NCI-H82 treated with DMSO at 0.1 percent for 48 hours (cell line): Measurements from ENCODE around the gene CCBE1.
"Not testable (repeated sequence)": the region's sequence is repeated elsewhere in the genome, so short reads cannot be mapped to it uniquely, and the experiment has no call there.

Source experiments
- DNase-seq: peaks from one replicate; lab custom pipeline; 2025; ENCODE audit not compliant: unreplicated experiment; lab: John Stamatoyannopoulos, UW

CCBE1 gene

DNA sequence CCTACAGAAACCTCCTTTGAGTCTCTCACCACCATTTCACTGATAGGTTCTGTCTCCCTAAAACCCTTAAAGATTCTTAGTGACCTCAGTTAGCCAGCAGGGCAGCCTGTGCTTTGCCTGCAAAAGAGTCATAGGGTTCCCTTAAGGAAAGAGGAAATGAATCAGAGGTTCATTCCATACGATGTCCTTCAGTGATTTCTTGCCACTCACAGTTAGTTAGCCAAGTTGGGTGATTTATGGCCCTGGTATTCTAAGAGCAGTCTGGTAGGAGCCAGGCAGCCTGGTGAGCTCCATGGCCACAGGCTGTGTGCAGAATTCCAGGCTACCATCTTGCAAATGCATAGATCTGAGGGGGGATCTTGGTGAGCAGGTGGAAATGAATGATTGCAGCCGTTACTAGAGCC lies 18.7 kb upstream of the CCBE1 start:
- DNase-seq: no peak

DNA sequence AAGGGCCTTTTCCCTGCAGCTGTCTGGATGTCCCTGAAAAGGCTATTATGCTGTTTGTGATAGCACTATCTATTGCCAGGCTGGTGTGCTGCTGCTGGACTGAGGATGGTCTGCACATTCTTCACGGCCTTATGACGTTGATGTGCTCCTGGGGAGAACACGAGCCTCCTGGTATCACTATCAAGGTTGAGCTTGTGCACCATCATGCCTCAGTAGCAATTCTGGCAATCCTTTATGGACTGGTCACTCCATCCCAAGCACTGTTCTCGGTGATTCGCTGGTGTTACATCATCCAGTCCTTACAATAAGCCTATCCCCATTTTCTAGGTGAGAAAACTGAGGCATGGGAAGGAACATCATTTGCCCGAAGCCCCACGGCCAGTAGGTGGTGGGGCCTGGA lies 18.2 kb upstream of the CCBE1 start:
- no peak for DNase-seq

DNA sequence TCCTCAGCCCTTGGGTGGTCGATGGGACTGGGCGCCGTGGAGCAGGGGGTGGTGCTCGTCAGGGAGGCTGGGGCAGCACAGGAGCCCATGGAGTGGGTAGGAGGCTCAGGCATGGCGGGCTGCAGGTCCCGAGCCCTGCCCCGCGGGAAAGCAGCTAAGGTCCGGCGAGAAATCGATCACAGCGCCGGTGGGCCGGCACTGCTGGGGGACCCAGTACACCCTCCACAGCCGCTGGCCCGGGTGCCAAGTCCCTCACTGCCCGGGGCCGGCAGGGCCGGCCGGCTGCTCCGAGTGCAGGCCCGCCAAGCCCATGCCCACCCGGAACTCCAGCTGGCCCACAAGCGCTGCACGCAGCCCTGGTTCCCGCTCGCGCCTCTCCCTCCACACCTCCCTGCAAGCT lies 16.9 kb upstream of the CCBE1 start:
- DNase-seq: not testable (repeated sequence)

DNA sequence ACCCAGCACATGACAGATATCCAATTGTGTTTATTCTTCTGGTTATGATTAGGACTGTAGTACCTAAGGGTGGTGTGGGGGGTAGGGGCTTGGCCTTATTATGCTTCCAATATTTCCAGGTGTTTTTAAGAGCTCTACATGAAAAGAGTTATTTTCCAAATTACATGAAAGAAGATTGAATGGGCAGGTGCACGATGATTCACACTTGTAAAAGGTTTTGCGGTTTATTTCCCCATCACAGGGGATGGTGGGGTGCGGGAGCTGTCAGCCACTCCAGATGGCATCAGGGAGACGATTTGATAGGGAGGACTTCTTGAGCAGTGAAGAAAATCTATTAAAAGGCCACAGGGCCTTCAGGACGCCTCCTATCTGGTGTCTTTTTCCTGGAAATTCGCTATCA lies 15.1 kb upstream of the CCBE1 start:
- no peak for DNase-seq

DNA sequence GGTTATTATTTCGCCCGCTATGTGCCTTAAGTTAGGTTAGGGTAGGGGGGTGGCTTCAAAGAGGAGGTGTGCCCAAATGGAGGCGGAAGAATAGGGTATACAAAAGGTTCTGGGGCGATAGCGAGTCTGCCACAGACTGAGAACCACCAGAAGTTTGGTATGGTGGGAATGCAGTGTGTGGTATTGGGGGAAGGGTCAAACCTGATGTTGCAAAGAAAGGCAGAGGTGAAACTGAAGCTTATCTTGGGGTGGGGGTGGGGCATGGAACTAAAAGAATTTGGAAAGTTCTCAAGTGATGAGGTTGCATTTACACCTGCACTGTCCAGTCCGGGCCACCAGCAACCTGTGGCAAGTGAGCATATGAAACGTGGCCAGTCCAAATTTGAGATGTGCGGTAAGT lies 11.8 kb upstream of the CCBE1 start:
- no peak for DNase-seq

DNA sequence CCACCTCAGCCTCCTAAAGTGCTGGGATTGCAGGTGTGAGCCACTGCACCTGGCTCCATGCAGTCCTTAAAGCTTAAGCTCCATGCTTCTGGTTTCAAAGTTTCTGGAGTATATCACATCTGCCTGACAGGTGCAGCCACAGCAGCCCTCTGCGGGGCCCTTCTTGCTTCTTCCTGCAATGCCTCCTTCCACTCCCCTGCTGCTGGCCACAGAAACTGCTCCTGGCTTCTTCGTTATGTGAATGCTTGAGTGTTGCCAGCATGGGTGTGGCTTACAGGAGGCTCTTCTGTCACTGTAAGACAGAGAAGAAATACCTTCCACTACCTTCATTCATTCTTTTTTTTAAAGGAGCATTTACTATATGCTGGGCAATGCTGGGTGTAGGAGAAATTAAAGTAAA lies 10.1 kb upstream of the CCBE1 start:
- DNase-seq: no peak

DNA sequence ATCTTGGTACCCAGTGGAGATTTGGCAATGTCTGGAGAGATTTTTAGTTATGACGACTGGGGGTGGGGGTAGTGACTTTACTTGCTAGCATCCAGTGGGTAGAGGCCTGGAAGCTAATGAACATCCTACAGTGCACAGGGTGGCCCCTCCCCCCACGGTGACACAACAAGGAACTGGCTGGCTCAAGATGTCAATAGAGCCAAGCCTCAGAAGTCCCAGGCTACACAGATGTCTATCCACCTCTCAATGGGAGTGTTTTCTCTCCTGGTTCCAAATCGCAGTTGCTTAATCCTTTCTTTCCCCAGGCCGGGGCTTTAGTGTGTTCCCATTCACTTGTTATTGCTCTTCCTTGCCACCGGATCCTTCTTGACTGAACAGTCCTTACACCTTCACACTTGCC lies 9.3 kb upstream of the CCBE1 start:
- no peak for DNase-seq

DNA sequence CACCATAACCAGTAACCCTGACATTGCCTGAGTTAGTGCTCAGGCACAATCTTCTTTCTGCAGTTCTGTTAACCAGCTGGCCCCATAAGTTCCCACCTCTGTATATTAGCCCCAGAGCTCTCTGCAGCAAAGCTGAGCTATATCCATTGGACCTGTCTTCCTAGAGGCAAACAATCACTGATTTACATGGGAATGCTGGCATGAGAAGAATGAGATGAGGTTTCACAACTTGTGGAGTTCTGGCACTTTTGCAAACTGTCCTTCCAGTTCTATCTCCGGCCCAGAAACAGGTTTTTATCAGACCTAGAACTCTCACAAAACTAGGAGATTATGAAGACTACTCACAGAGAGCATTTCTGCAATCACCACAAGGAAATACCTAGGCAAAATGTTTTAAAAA lies 7.9 kb upstream of the CCBE1 start:
- DNase-seq: no peak

DNA sequence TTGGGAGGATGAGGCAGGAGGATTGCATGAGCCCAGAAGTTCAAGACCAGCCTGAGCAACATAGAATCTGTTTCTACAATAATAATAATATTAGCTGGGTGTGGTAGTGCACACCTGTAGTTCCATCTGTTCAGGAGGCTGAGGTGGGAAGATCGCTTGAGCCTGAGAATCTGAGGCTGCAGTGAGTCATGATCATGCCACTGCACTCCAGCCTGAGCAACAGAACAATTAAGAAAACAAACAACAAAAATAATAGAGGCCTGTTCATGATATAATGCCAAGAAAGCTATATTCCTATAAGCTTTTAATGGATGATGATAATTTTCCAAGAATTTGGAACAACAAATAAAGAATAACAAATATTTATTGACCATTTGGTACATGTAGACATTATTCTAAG lies 6.9 kb upstream of the CCBE1 start:
- no peak for DNase-seq

DNA sequence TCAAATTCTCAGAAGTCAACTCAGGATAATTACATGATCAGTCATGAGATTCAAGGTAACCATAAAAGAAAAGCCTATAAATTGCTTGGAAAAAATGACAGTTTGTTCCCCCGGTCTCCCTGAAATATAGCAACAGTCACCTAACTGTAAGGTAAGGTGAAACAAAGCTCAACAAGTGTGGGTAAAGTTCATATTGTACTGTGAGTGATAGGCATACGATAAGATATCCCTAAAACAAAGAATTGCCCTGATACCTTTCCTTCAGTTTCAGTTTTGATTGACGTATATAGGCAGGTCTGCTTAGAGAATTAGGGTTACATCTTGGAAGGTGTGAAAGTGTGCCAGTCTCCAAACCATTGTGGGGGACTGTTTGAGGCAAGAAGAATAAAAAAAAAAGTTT lies 4.0 kb upstream of the CCBE1 start:
- DNase-seq: no peak

DNA sequence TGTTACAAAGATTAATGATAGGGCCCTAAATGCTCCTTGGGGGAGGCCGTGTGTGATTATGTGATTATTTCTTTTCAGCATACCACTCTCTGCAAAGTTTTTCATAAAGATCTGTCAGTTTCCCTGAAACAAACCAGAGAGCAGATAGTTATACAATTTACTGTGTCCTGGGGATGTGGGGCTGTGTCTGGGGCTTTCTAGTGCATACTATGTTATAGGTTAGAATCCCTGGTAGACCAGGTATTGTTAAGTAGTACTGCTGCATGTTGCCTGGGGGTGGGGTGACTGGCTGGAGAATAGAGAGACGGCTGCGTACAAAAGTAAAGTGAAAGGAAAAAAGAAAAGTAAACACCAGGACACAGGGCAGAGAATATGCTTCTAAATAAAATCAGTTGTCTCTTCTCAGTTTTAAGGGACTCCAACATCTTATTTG lies 3.3 kb upstream of the CCBE1 start:
- no peak for DNase-seq

DNA sequence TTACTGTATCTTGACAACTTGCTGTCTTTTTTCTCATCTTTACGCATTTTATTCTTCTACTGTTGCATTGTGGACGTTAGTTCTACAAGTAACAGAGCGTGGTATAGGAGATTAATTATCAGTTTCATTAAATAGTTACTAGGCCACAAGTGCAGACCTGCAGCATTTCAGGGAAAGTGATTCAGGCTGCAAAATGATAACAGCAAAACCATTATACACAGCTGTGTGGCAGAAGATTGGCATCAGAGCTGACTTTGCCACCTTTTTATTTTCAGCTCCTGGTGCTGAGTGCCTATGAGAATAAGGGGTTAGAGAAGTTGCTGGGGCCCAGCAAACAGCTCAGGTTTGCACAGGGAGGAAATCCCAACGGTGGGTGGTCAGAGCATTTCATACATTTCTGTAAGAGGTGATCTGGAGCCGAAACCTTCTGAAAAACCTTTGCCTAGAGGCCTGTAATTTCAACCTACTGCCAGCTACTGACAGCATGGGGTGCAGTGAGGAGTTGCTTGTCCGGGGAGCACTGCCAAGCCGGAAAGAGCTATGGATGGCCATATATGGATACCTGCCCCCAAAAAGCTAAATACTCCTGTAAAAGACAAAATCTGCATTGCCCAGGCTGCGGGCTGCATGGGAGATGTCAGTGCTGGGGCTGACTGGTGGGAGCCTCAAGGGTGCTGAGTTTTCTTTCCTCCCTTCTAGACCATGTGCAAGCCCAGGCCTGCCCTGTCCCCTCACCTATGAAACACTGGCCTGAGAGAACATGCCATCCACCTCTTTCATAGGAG lies 2.7 kb upstream of the CCBE1 start:
- DNase-seq: no peak

DNA sequence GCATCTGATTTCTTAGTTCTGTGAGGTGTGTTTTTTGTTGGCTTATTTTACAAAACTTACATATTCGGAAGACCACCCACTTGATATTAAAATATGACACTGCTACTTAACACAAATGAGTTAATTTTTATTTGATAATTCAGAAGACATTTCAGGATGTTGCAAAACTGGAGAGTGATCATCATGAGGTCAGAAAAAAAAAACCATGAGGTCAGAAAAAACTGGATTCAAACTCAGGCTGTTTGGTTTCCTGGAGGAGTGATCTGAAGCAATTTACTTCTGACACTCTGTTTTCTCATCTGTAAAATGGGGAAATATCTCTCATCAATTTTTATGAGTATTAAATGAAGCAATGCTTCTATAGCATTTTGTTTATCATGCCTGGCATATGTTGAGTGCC lies 1.8 kb upstream of the CCBE1 start:
- DNase-seq: no peak

DNA sequence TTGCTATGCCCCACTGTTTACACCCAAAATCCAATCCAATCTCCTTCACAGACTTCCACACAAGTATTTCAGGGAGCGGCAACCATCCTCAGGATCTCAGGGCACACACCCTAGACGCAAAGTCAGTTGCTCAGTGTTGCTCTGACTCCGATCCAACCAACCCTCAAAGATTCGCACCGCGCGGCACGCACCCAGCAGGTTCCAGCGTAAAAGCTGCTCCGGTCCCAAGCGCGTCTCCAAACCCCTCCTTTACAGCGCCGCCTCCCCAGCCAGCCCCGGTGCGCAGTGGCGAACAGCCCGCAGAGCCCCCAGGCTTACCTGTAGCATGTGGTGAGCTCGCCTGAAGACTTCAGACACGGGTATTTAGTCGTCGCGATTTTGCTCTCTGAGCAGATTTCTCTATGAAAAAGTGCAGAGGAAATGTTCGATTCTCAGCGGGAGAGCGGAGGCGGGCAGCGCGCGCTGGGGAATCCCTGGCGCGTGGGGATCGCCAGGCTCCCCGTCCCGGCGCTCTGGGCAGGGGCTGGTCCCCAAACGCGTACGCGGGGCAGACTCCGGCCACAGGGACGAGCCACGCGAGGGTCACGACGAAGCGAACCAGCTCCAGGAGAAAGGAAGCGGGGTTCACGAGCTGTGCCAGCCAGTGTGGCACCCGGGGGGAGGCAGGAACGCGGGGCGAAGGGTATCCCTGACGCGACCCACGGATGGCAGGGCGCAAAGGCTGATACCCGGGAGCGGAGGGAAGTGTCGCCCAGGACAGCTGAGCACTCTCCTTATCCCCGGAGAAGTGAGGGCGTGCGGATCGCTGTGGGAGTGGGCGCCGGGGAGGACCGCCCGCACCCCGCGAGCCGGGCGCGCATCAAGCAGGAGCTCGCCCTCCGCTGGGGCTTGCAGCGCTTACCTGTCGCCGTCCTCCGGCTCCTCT lies 650 bp downstream of the CCBE1 start:
- DNase-seq: no peak

DNA sequence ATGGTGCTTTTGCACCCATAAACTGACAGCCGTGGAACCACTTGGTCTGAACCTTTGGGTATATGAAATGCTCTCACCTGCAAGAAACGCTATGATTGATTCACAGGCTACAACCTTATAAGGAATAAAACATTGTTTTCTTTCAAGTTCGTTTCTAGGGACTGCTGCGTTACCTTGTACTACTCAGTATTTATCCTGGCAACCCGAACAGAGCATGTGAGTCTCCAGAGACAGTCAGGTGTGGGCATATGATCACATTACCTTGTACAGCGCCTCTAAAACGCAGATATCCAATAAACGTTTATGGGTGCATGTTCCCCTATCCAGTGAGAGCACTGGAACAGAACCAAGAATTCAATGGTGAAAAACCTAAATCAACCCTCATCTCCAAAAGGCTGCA lies 1.7 kb downstream of the CCBE1 start:
- DNase-seq: no peak

DNA sequence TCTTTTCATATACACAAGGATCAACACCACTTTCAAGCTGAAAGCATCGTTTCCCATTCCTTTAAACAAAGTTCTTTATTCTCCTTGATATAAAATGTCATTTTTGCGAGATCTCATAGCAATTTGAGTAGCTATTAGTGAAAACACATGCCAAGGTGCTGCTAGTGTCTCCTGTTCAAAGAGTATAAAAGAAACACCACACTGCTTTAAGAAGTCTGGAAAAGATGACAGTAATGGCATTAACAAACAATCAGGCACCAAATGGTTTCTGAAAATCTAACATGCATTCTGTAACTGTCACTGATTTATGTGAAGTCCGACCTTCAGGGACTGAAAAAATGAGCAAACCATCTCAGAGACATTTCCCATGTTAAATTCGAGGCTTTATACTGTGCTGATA lies 2.4 kb downstream of the CCBE1 start:
- no peak for DNase-seq

DNA sequence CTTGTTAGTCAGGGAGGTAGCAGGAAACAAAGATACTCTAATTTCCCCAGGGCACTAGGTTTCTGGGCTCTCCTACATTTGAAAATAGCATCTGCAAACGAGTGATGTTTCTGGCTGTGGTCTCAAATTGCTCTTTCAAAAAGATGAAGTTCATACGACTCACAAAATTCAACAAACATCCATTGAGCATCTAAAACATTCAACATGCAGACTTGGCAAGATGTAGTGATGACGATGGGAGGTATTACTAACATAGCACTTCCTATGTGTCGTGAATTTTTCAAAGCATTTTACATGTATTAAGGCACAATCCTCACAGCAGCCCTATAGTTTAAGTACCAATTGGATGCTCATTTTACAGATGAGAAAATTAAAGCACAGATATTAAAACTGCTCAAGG lies 5.2 kb downstream of the CCBE1 start:
- no peak for DNase-seq

DNA sequence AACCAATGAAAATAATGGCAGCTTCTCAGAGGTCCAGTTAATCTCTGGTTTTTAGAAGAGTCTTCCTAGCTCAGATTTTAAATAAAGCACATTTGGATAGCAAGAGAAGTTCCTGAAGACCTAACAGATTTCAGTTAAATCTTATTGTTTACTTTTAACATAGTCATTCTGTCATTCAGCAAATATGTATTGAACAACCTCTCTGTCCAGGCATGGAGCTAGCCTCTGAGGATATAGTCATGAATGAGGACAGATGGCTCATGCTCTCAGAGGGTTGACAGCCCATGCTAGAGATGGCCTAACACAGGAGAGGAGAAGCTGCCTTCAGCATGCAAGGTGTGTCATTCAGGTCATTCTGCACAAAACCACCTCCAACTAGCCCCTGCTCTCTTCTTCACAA lies 6.2 kb downstream of the CCBE1 start:
- no peak for DNase-seq

DNA sequence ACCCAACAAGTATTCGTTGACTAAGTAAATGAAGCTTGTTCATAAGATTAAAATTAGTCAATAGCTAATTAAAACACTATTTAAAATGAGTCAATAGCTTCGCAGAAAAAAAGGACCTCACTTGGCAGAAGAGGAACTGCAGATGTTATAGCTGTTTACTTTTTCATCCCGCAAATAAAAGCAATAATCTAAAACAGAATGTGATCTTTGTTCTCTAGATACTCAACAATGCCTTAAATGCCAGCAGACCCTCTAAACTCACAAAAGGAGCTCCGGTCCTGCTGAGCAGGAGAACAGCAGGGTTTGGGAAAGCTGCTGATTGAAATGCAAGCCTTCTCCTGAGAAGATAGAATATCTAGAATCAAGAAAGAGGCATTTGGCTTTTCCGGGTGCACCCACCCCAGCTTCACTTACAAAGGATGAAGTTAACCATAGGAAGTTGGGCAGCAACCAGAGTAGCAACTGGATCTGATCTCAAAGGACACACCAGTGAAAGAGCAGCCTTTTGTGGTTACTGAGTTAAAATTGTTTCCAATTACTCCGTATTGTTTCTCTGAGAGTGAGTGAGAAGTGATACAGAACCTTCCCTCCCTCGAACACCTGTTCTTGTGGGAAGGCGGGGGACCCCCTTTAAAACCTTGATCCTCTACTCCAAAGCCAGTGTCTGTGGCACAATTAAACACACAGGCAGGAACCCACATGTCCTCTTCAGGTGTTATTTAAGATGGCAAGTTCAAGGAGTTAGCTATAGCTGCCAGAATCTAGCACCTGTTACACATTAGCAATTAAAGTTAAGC lies 6.8 kb downstream of the CCBE1 start:
- no peak for DNase-seq

DNA sequence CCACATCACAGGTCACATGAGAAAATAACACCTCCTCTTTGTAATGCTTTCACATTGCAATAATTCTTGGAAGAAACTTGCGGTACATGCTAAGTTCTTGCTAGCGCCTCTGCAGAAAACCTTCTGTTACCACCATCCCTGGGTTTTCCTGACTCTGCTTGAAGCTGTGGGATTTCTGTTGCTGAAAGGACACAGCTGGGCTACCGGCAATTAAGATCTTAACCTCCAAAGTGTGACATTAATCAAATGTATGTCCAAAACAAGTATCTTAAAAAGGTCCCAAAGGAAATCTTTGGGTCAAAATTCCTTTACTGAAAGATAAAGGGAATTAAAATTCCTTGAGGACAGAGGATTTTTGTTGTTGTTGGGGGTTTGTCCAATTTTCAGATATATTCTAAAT lies 7.5 kb downstream of the CCBE1 start:
- DNase-seq: no peak

DNA sequence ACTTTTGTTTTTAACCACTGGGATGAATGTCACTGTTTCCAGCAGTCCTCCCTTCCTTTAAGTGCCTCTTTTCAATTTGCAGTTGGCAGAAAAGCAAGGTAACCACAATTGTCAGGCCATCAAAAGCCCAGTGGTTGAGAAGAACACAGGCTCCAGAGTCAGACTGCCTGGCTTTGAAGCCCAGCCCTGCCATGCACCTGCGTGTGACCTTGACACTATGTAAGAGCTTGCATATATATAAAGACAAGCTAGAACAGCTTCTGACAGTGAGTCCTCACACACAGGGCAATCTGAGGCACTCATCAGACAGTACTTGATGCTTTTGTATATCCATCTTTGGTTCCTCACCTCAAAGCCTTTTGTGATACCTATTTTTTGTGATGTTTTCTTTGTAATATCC lies 11.0 kb downstream of the CCBE1 start:
- DNase-seq: no peak

DNA sequence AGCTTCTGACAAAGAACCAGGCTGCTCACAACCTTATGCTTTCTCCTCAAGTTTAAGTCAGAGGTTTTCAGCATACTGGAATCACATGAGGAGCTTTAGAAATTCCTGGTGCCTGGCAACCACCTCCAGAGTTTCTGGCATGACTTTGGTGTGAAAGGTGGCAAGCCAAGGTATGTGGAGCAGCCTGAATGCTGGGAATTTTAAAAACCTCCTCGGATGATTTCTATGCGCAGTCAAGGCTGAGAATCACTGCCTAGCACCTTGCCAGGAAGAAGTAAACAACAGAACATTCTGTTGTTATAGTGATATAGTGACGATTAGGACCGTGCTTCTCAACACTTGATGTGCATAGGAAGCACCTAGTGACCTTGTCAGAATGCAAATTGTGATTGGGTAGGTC lies 11.7 kb downstream of the CCBE1 start:
- no peak for DNase-seq
